SU-DHL-6 (cell line): ENCODE measurements around the gene SAP130.

ENCODE experiments used
- CTCF ChIP-seq: fragments of 200-600 bp; sonication (generic); IDR thresholded peaks from one replicate; pipeline ENCODE4 v1.5.1; 2017; ENCODE audit warnings: antibody characterized with exemption, mild to moderate bottlenecking, low read length, moderate library complexity; ENCODE audit not compliant: insufficient read depth, poor library complexity, severe bottlenecking
- EZH2phosphoT487 ChIP-seq: fragments of 200-600 bp; sonication (generic), shearing (Covaris generic); conservative IDR thresholded peaks from 2 replicates; pipeline ENCODE4 v1.6.1; 2018; ENCODE audit warnings: mild to moderate bottlenecking, antibody characterized with exemption, low read length, moderate library complexity, mixed read lengths

- TF ChIP-seq CTCF (no peak), EZH2phosphoT487 (no peak)
These were observed 41.2 kb downstream of the SAP130 start for GRCh38 chr2:127986548-127987079.
